Osteoblast (primary cell): Measurements from ENCODE around the gene SLAIN1. TPM values are rescaled to one million over a fixed set of nuclear protein-coding genes. Genes with fewer than 3 reads are reported as not detected.

ENCODE experiments used
- DNase-seq: peaks from one replicate; pipeline ENCODE4 v3.0.0; 2011; ENCODE audit warnings: low spot score, mixed read lengths; ENCODE audit not compliant: insufficient read length; ENCODE audit errors: missing footprints
- H2AFZ ChIP-seq: 2 replicates; pipeline ENCODE4 v1.6.0; 2011; ENCODE audit warnings: mild to moderate bottlenecking, low read length
- H3K27ac ChIP-seq: 2 replicates; pipeline ENCODE4 v1.5.1; 2011; ENCODE audit warnings: mild to moderate bottlenecking, low read depth, low read length, moderate library complexity
- H3K27me3 ChIP-seq: 2 replicates; pipeline ENCODE4 v1.6.0; 2012; ENCODE audit warnings: mild to moderate bottlenecking, control low read depth, inconsistent platforms, low read length, moderate library complexity; ENCODE audit not compliant: insufficient read depth
- H3K36me3 ChIP-seq: 2 replicates; pipeline ENCODE4 v1.5.1; 2011; ENCODE audit warnings: mild to moderate bottlenecking, low read length, control low read depth, moderate library complexity; ENCODE audit not compliant: insufficient read depth
- H3K4me1 ChIP-seq: 2 replicates; pipeline ENCODE4 v1.5.1; 2011; ENCODE audit warnings: mild to moderate bottlenecking, low read length, control low read depth, moderate library complexity; ENCODE audit not compliant: insufficient read depth
- H3K4me2 ChIP-seq: 2 replicates; pipeline ENCODE4 v1.6.0; 2011; ENCODE audit warnings: mild to moderate bottlenecking, low read length; ENCODE audit not compliant: insufficient read depth
- H3K4me3 ChIP-seq: fragments of 200-600 bp; sonication (generic); 3 replicates; pipeline ENCODE4 v1.5.1; 2012; ENCODE audit warnings: mild to moderate bottlenecking, low read length, inconsistent platforms; ENCODE audit not compliant: insufficient read depth
- H3K79me2 ChIP-seq: 2 replicates; pipeline ENCODE4 v1.6.0; 2012; ENCODE audit warnings: mild to moderate bottlenecking, low read length, control low read depth, inconsistent platforms; ENCODE audit not compliant: insufficient read depth
- H3K9me3 ChIP-seq: 2 replicates; pipeline ENCODE4 v1.5.1; 2011; ENCODE audit warnings: low read depth, low read length, control low read depth
- H4K20me1 ChIP-seq: 2 replicates; pipeline ENCODE4 v1.6.0; 2012; ENCODE audit warnings: mild to moderate bottlenecking, low read length, control low read depth; ENCODE audit not compliant: insufficient read depth
- total RNA-seq: library from RNA; depleted of rRNA; stranded (reverse); fragments of >200 nt; gene quantifications from 2 replicates; pipeline ENCODE4 v1.2.3, GENCODE V29; 2012
- TF ChIP-seq, protein P1 (sequence below): IDR thresholded peaks from 2 replicates; pipeline ENCODE4 v1.5.1; 2011; ENCODE audit warnings: mild to moderate bottlenecking, low read depth, low read length, moderate library complexity; ENCODE audit errors: extremely low read depth

SLAIN1 gene
- total RNA-seq, 1 donor, result not detected

DNA sequence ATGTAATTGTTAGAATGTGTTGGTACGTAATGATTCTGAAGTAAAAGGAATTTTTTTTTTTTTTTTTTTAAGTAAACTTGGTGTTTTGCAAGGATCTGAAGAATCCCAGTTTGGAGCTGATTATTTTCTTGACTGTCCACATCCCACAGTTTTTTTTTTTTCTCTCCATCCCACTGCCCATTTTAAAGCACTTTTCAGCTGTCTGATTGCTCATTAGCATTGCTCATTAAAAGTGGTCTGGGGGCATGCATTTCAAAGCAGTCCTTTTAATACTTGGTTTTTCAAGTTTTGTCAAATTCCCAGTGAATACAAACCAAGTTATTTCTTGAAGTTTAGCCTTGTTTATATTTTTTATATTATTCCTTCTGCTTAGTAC is 44.1 kb downstream of the SLAIN1 start:
- no peaks in the 10 kb centered on the region for H3K79me2 ChIP-seq
- no peaks in the 10 kb centered on the region for H3K36me3 ChIP-seq
- H2AFZ ChIP-seq, result no peak overlapping the region
- H3K4me1 ChIP-seq, result no peaks in the 10 kb centered on the region
- no peak overlapping the region for H3K4me2 ChIP-seq
- TF ChIP-seq, protein P1, sequence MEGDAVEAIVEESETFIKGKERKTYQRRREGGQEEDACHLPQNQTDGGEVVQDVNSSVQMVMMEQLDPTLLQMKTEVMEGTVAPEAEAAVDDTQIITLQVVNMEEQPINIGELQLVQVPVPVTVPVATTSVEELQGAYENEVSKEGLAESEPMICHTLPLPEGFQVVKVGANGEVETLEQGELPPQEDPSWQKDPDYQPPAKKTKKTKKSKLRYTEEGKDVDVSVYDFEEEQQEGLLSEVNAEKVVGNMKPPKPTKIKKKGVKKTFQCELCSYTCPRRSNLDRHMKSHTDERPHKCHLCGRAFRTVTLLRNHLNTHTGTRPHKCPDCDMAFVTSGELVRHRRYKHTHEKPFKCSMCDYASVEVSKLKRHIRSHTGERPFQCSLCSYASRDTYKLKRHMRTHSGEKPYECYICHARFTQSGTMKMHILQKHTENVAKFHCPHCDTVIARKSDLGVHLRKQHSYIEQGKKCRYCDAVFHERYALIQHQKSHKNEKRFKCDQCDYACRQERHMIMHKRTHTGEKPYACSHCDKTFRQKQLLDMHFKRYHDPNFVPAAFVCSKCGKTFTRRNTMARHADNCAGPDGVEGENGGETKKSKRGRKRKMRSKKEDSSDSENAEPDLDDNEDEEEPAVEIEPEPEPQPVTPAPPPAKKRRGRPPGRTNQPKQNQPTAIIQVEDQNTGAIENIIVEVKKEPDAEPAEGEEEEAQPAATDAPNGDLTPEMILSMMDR, result no peak
- DNase-seq, result no peak
- H4K20me1 ChIP-seq, result no peaks in the 10 kb centered on the region
- no peaks in the 10 kb centered on the region for H3K9me3 ChIP-seq
- no peak overlapping the region for H3K27ac ChIP-seq
- no peaks in the 10 kb centered on the region for H3K27me3 ChIP-seq
- H3K4me3 ChIP-seq, result no peak overlapping the region

GRCh38 chr13:77742801-77743200 is 45.3 kb downstream of the SLAIN1 start:
- Histone ChIP-seq H3K9me3 (no peaks in the 10 kb centered on the region), H4K20me1 (no peaks in the 10 kb centered on the region), H2AFZ (no peak overlapping the region), H3K4me2 (no peak overlapping the region), H3K79me2 (no peaks in the 10 kb centered on the region), H3K36me3 (no peaks in the 10 kb centered on the region), H3K27ac (no peak overlapping the region), H3K27me3 (no peaks in the 10 kb centered on the region), H3K4me1 (no peaks in the 10 kb centered on the region), H3K4me3 (no peak overlapping the region)
- TF ChIP-seq, protein P1, result no peak
- DNase-seq, result no peak

- Histone ChIP-seq H3K9me3 (no peaks in the 10 kb centered on the region), H3K27ac (no peak overlapping the region), H3K4me1 (no peaks in the 10 kb centered on the region), H4K20me1 (no peaks in the 10 kb centered on the region), H3K27me3 (no peaks in the 10 kb centered on the region), H3K4me2 (no peak overlapping the region), H3K4me3 (no peak overlapping the region), H2AFZ (no peak overlapping the region), H3K79me2 (no peaks in the 10 kb centered on the region), H3K36me3 (no peaks in the 10 kb centered on the region)
- DNase-seq, result no peak
- TF ChIP-seq, protein P1, result no peak
These were observed 48.3 kb downstream of the SLAIN1 start for GRCh38 chr13:77745784-77746183.

DNA sequence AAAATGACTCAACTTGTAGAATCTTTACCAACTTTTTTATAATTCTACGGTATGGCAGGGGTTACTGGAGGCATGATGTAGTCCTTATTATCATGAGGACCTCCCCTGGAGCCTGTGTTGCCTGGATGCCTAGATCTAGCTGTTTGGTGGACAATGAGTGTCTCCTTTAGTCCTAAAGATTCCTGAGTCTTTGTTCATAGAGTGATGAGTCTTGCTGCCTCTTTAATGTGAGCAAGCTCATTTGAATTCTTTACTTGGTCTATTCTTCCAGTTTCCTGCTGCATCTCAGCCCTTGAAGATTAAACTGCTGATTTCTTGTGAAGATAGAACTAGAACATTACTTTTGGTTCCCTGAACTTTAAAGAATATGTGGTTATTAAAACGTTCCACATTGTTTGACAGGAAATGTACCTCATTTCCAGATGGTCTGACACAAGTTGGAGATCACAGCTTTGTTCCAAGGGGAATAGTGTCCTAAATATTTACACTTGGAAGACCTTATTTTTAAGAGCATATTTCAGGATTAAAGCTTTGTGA is 51.9 kb downstream of the SLAIN1 start:
- Histone ChIP-seq H3K4me3 (no peak overlapping the region), H3K79me2 (no peaks in the 10 kb centered on the region), H2AFZ (no peak overlapping the region), H3K36me3 (no peaks in the 10 kb centered on the region), H3K27ac (no peak overlapping the region), H3K9me3 (no peaks in the 10 kb centered on the region), H3K4me1 (no peaks in the 10 kb centered on the region), H4K20me1 (no peaks in the 10 kb centered on the region), H3K27me3 (no peaks in the 10 kb centered on the region), H3K4me2 (no peak overlapping the region)
- TF ChIP-seq, protein P1, result no peak
- DNase-seq, result no peak
